Forelimb muscle (tissue), 1 donor: Measurements from ENCODE around the gene TRIM10. TPM values are rescaled to one million over a fixed set of nuclear protein-coding genes. Genes with fewer than 3 reads are reported as not detected.
"Not testable (repeated sequence)": the region's sequence is repeated elsewhere in the genome, so short reads cannot be mapped to it uniquely, and the experiment has no call there.

ENCODE experiments used
- DNase-seq: peaks from one replicate; pipeline ENCODE4 v3.0.0-alpha.2; 2013; ENCODE audit warnings: low read depth
- polyA plus RNA-seq: library from polyadenylated mRNA; unstranded; fragments of 120-200 nt; gene quantifications from one replicate; pipeline ENCODE4 v1.2.1, GENCODE V29; 2013; ENCODE audit not compliant: insufficient read length

TRIM10 gene
- polyA plus RNA-seq, 1 donor, result 0.48 TPM

DNA sequence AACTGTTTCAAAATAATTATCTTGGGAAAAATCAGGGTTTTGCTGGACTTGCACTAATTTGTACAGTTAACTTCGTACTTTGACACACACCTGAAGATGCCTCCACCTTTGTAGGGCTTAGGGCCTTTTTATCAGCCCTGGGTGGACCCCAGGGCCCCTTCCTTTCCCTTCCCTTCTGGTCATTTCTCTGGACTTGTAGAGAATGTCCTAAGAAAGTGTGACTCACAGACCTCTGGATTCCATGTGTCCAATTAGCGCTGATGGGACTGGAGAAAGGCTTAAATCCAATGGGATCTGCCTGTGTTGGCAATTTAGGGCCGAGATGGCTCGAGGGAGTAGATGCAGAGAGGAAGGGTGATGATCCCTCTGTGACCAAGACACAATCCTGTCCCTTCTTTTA, 11.7 kb upstream of the TRIM10 start:
- DNase-seq, result no peak

GRCh38 chr6:30171677-30172471, 10.9 kb upstream of the TRIM10 start:
- no peak for DNase-seq

DNA sequence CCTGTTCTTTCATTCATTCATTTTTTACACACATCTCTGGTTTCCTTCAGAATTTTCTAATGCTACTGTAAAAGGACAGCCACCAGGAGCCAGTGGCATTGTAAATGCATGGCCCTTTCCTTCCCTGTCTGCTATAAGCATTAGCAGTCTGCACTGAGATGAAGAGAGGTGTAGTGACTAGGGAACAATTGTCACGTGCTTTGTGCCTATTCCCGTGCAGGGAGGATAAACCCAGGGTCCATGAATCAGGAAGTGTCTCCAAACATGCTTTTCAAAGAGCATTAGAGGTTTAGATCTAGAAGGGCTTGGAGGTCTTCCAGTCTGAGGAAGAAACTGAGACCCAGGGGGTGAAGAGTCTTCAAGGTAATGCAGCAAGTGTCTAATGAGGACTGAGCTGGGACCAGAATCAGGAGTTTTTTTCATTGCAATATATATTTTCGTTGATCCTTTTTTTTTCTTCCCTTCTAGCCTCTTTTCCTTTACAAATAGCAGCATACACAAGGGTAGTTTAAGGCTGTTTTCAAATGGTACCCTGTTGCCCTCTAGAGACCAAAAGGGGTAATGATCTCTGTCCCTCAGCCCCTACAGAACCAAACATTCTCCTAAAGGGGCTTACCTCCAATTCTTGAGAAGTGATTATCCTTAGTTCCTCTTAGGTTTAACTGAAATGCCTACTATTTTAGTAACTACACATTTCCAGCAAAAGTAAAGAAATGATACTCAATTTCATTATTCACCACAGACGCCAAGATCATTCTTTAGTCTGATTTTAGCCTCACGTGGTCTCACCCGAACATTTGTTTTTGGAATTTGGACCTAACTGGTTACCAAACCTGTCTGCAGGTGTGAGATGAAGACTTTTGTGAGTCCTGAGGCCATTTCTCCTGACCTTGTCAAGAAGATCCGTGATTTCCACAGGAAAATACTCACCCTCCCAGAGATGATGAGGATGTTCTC, 8.9 kb upstream of the TRIM10 start:
- no peak for DNase-seq

DNA sequence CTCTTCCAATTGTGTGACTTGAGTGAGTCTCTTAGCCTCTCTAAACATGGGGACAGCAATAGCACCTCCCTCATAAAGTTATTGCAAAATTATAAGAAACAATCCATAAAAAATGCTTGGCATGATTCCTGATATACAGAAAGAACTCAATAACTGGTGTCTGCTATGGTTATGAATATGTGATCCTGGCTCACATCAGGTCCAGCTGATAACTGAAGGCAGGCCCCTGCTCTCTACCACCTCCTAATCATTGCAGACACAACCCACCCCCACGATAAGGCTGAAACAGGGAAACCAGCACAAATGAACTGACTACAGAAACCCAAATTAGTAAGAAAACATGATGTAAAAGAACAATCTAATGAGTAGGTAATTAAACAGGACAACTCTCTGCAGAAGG, 7.7 kb upstream of the TRIM10 start:
- DNase-seq, result no peak

DNA sequence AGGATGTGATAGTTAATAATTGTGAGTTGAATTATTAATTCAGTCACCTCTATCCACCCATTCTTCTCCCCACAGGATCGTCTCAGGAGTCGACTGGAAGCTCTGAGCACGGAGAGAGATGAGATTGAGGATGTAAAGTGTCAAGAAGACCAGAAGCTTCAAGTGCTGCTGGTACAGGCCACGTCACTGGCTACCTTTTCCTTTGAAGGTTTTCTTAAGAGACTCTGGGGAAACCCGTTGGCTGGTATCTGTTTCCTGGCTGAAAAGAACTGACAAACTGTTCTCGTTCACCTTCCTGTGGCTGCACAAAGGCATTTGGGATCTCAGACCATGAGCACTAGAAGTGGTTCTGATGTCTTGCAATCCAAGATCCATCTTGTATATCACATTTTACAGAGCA, 6.1 kb upstream of the TRIM10 start:
- no peak for DNase-seq

- not testable (repeated sequence) for DNase-seq
Measured at GRCh38 chr6:30165238-30165637, 4.2 kb upstream of the TRIM10 start.

- no peak for DNase-seq
Measured at GRCh38 chr6:30164714-30165113, 3.7 kb upstream of the TRIM10 start.

- no peak for DNase-seq
Measured at GRCh38 chr6:30163918-30164654, 3.1 kb upstream of the TRIM10 start.

GRCh38 chr6:30163090-30163917, 2.3 kb upstream of the TRIM10 start, which contains the start of gene TRIM15:
Gene TRIM15, plus strand, starts transcription at chr6:30163546. Its CDS starts 139 bp downstream, at chr6:30163685.
- no peak for DNase-seq

DNA sequence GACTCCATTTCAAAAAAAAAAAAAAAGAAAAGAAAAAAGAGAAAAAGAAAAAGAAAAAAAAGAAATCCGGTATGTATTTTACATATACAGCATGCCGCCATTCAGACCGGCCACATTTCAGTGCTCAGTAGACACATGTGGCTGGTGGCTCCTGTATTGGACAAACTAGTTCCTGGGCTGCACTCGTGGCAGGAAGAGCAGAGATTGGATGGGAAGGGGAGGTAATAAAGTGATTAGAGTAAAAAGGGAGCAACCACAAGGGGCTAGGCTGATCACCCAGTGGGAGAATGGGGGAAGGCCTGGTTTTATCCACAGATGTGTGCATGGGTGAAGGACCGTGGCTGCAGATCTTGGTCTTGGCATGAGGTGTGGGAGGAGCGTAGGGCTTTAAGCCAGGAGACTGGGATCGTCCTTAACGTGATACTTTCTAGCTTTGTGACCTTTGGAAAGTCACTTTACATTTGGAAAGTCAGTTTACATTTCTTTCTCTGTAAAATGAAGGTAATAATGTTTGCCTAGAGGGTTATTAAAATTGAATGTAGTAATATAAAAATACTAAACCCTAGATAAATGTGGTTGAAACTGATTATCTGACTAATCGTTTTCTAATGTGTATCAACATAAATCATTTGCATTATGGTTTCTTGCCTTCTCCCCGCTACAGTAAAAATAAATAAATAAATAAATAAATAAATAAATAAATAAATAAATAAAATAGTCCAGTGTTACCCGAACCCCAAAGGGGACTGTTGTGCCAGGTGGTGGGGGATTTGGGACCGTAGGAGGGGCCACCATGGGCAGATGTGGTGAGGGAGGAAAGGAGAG, 1.5 kb upstream of the TRIM10 start:
- no peak for DNase-seq

- no peak for DNase-seq
Measured at GRCh38 chr6:30160008-30160784, 815 bp downstream of the TRIM10 start.

GRCh38 chr6:30158475-30159040, 2.5 kb downstream of the TRIM10 start:
- DNase-seq, result no peak

DNA sequence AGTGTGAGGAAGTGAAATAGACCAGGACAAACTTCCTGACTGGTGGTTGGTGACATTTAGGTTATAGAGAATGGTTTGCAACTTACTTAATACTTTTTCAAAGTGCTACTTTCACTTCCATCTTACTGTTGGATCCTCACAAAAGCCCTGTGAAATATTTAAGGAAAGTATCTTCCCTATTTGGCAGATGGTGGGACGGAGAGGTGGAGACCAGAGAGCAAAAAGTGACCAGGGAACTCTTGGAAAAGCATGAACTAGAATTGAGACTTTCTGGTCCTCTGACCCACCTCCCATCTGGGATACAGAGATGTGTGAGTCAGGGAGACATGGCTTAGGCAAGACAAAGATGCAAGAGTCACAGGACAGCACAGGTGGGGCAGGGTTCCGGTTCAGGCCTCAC, 3.0 kb downstream of the TRIM10 start:
- no peak for DNase-seq

DNA sequence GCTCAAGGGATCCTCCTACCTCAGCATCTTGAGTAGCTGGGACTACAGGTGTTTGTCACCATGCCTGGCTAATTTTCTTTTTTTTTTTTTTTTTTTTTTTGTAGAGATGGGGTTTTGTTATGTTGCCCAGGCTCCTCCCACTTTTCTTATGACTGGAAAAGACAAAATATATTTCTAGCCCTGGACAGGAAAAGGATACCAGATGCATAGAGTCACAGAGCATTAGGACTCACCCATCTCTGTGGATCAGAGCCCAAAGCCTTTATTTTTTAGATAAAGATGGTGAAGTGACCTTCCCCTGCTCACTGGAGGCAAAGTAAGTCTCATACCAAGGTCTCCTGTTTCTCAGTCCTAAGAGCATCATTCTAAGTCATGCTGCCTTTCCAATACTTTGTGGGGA, 3.4 kb downstream of the TRIM10 start:
- no peak for DNase-seq

DNA sequence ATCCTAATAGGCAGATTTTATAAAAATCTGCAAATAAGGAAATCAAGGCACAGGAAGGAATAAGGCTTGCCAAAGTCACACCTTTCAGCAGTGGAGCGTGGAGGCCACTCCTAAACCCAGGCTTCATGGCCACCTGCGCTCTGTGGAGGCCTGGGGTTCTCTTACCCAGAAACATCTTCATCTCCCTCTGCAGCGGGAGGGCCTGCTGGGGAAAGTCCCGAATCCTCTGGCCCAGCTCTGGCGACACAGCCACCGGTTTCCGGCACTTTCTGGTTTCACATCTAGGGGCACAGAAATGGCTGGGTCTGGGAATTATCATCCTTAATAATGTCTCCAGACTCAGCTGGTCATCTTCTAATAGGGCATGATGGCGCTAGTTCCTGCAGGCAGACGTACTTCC, 4.2 kb downstream of the TRIM10 start:
- no peak for DNase-seq

- no peak for DNase-seq
Measured at GRCh38 chr6:30156262-30156599, 4.8 kb downstream of the TRIM10 start.

DNA sequence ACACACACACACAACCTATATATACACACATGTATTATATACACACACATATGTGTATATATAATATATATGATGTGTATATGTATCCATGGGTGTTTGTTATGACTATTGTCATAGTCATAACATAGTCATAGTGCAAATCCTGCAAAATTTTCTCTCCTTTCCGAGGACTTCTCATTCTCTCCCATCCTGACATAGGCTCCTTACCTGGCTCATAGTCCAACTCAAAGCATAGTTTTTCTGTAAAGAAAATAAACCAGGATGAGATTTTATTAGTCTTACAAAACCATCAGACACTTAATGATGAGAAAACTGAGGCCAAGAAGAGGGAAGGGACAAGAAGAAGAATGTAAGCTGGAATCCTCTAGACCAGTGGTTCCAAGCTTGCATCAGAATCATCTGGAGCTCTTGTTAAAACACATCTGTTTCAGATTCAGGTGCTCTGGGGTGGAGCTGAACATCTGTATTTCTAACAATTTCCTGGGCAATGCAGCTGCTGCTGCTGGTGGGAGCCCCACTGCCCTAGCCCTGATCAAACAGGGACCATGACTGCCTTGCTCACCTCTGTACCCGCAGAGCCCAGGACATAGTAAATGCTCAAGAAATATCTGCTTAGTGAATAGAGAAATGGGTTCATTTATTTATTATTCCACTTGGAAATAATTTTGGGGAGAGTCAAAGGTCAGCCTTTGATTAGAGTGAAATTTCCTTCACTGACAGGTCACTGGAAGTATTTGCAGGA, 5.3 kb downstream of the TRIM10 start:
- no peak for DNase-seq
